Measurements from ENCODE around the gene CELSR2. TPM values are rescaled to one million over a fixed set of nuclear protein-coding genes. Genes with fewer than 3 reads are reported as not detected.

Gene CELSR2
- polyA plus RNA-seq, 1 donor (not counting 4 experiments of a cell fraction or from before 2014, with no cell fraction given) = 7.3 TPM

GRCh38 chr1:109273570-109274288, 24.4 kb downstream of the CELSR2 start:
- DNase-seq (ENCODE audit: low read depth, low spot score) (no peak), FAIRE-seq (no peak)
- peaks cover 4 to 11% of the 10 kb centered on the region in 2 experiments for H3K36me3 ChIP-seq (ENCODE audit: control insufficient read depth in 2 of 2, extremely low read depth in 1 of 2, insufficient read depth in 2 of 2, low read length in 2 of 2)
- TF ChIP-seq CTCF (optimal IDR thresholded peaks at IDR 0.05 in 1 of 3, IDR thresholded peaks at IDR 0.05 in 1 of 3, conservative IDR thresholded peaks at IDR 0.05 in 1 of 3; ENCODE audit: extremely low read depth in 1 of 3, insufficient read depth in 2 of 3, low read length in 3 of 3) = no peak
- TF ChIP-seq EZH2 (IDR thresholded peaks at IDR 0.05; ENCODE audit: low read length) = no peak
- H3K79me2 ChIP-seq (ENCODE audit: control insufficient read depth, insufficient read depth, low read length) = peaks cover 10% of the 10 kb centered on the region
- no peaks in the 10 kb centered on the region for H3K9me1 ChIP-seq (ENCODE audit: control insufficient read depth, extremely low read depth, insufficient read depth, low read length)
- peak overlapping the region; percentile 59 for H3K4me2 ChIP-seq (ENCODE audit: control insufficient read depth, extremely low read depth, insufficient read depth, low read depth, low read length)
- no peaks in the 10 kb centered on the region for H3K9me3 ChIP-seq (ENCODE audit: control insufficient read depth, low read depth, low read length)
- H3K9ac ChIP-seq (ENCODE audit: control insufficient read depth, extremely low read depth, insufficient read depth, low read length) = peak overlapping the region; percentile 77
- dilution Hi-C loops (cut with MboI; ENCODE audit: extremely low pct_ligation_motif_present, low sequenced_read_pairs) = no loop called here
- peak overlapping the region; percentile 10 for H2AFZ ChIP-seq (ENCODE audit: control insufficient read depth, low read length)
- peak overlapping the region; percentile 0 to 57 (median 27) for H3K4me3 ChIP-seq (ENCODE audit: control insufficient read depth in 2 of 3, extremely low read depth in 1 of 3, insufficient read depth in 2 of 3, low read depth in 1 of 3, low read length in 3 of 3)
- no peaks in the 10 kb centered on the region for H4K20me1 ChIP-seq (ENCODE audit: control insufficient read depth, extremely low read depth, insufficient read depth, low read length)
- no peaks in the 10 kb centered on the region for H3K27me3 ChIP-seq (ENCODE audit: control insufficient read depth, extremely low read depth, insufficient read depth, low read length)
- H3K27ac ChIP-seq (ENCODE audit: control insufficient read depth, insufficient read depth, low read length) = peak overlapping the region; percentile 83
- H3K4me1 ChIP-seq (ENCODE audit: control insufficient read depth, extremely low read depth, insufficient read depth, low read length) = peaks cover 37% of the 10 kb centered on the region

- H3K79me2 ChIP-seq (ENCODE audit: control insufficient read depth, insufficient read depth, low read length) = peaks cover 10% of the 10 kb centered on the region
- peak overlapping the region in 2 of 3 experiments; percentile 11 to 57 for H3K4me3 ChIP-seq (ENCODE audit: control insufficient read depth in 2 of 3, extremely low read depth in 1 of 3, insufficient read depth in 2 of 3, low read depth in 1 of 3, low read length in 3 of 3)
- H3K9ac ChIP-seq (ENCODE audit: control insufficient read depth, extremely low read depth, insufficient read depth, low read length) = peak overlapping the region; percentile 77
- no peaks in the 10 kb centered on the region for H3K27me3 ChIP-seq (ENCODE audit: control insufficient read depth, extremely low read depth, insufficient read depth, low read length)
- H3K9me3 ChIP-seq (ENCODE audit: control insufficient read depth, low read depth, low read length) = no peaks in the 10 kb centered on the region
- peak overlapping the region; percentile 83 for H3K27ac ChIP-seq (ENCODE audit: control insufficient read depth, insufficient read depth, low read length)
- no peaks in the 10 kb centered on the region for H4K20me1 ChIP-seq (ENCODE audit: control insufficient read depth, extremely low read depth, insufficient read depth, low read length)
- H3K36me3 ChIP-seq (ENCODE audit: control insufficient read depth in 2 of 2, extremely low read depth in 1 of 2, insufficient read depth in 2 of 2, low read length in 2 of 2) = peaks cover 4 to 14% of the 10 kb centered on the region in 2 experiments
- TF ChIP-seq EZH2 (IDR thresholded peaks at IDR 0.05; ENCODE audit: low read length) (no peak), CTCF (optimal IDR thresholded peaks at IDR 0.05 in 1 of 3, IDR thresholded peaks at IDR 0.05 in 1 of 3, conservative IDR thresholded peaks at IDR 0.05 in 1 of 3; ENCODE audit: extremely low read depth in 1 of 3, insufficient read depth in 2 of 3, low read length in 3 of 3) (no peak)
- peaks cover 37% of the 10 kb centered on the region for H3K4me1 ChIP-seq (ENCODE audit: control insufficient read depth, extremely low read depth, insufficient read depth, low read length)
- peak overlapping the region; percentile 59 for H3K4me2 ChIP-seq (ENCODE audit: control insufficient read depth, extremely low read depth, insufficient read depth, low read depth, low read length)
- dilution Hi-C loops (cut with MboI; ENCODE audit: extremely low pct_ligation_motif_present, low sequenced_read_pairs) = no loop called here
- FAIRE-seq (no peak), DNase-seq (ENCODE audit: low read depth, low spot score) (peak; percentile 69)
- H3K9me1 ChIP-seq (ENCODE audit: control insufficient read depth, extremely low read depth, insufficient read depth, low read length) = no peaks in the 10 kb centered on the region
- no peak overlapping the region for H2AFZ ChIP-seq (ENCODE audit: control insufficient read depth, low read length)
Measured at GRCh38 chr1:109274533-109275476, 25.5 kb downstream of the CELSR2 start.

Data from keratinocyte (primary cell).